Erythroblast (primary cell): ENCODE results near the gene NFKBIA.

Experiments used
- GATA1 ChIP-seq: IDR thresholded peaks from 2 replicates; pipeline ENCODE4 v1.6.1; 2011; ENCODE audit warnings: low read depth, mild to moderate bottlenecking, control low read depth, low read length, moderate library complexity
- POLR2A ChIP-seq: IDR thresholded peaks from 2 replicates; pipeline ENCODE4 v1.6.1; 2011; ENCODE audit warnings: mild to moderate bottlenecking, low read length

GRCh38 chr14:35393826-35394225, 10.7 kb downstream of the NFKBIA start:
- TF ChIP-seq POLR2A (no peak), GATA1 (no peak)
